MM.1S (cell line): ENCODE measurements around the gene SLC9A1.

ENCODE experiments used
- CTCF ChIP-seq: fragments of 300-600 bp; sonication (generic); IDR thresholded peaks from 2 replicates; pipeline ENCODE4 v1.5.1; 2016; ENCODE audit warnings: antibody characterized with exemption, low read length, mixed read lengths
- EZH2 ChIP-seq: fragments of 300-600 bp; sonication (generic); optimal IDR thresholded peaks from 2 replicates; pipeline ENCODE3; 2017; ENCODE audit warnings: low read depth, mild to moderate bottlenecking, antibody characterized with exemption, low read length, mixed read lengths
- EZH2phosphoT487 ChIP-seq: fragments of 300-600 bp; sonication (generic); IDR thresholded peaks from 2 replicates; pipeline ENCODE4 v1.6.1; 2018; ENCODE audit warnings: antibody characterized with exemption, low read length

DNA sequence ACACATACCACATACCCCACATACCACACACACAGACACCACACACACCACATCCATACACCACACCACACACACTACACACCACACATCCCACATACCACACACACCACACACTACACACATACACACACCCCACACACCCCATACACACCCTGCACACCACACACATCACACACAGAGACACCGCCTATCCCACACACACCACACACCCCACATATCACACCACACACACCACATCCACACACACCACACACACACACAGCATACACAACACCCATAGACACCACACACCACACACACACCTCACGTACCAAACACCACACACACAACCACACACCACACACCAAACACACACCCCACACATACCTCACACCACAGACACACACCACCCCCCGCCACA lies 68.3 kb downstream of the SLC9A1 start:
- no peak for TF ChIP-seq CTCF
- no peak for TF ChIP-seq EZH2
- no peak for TF ChIP-seq EZH2phosphoT487
